Omental fat pad (tissue), 4 donors: ENCODE measurements around the gene KRTAP5-7. TPM values are rescaled to one million over a fixed set of nuclear protein-coding genes. Genes with fewer than 3 reads are reported as not detected.

Experiments
- ATAC-seq: fragments of 150-250 bp; one replicate; pipeline ENCODE4 v1.9.1; 2016; ENCODE audit warnings: mild to moderate bottlenecking, moderate library complexity; ENCODE audit not compliant: low FRiP score
- DNase-seq: peaks from one replicate; pipeline ENCODE4 v3.0.0-alpha.2; 2019; ENCODE audit warnings: low spot score
- CTCF ChIP-seq, 3 donors: fragments of 450-650 bp; IDR thresholded peaks; one replicate each; pipeline ENCODE4 v1.5.1; 2016 to 2017; ENCODE audit warnings: antibody characterized with exemption in 3 of 3, mild to moderate bottlenecking in 3 of 3, moderate library complexity in 2 of 3
- total RNA-seq, 4 donors: library from RNA; depleted of rRNA; stranded (reverse); fragments of >200 nt; gene quantifications; one replicate each; pipeline ENCODE4 v1.1.0, GENCODE V29; 2016

The KRTAP5-7 gene
- total RNA-seq, 4 donors from 2014 or later = 0.28 TPM; not detected in 3

- TF ChIP-seq CTCF (IDR thresholded peaks at IDR 0.05) = no peak
- DNase-seq (no peak), ATAC-seq (no peak)
Measured at GRCh38 chr11:71489311-71490043, 37.6 kb upstream of the KRTAP5-7 start.

- ATAC-seq (no peak), DNase-seq (no peak)
- TF ChIP-seq CTCF (IDR thresholded peaks at IDR 0.05) = no peak
Measured at GRCh38 chr11:71490044-71490730, 36.9 kb upstream of the KRTAP5-7 start.

GRCh38 chr11:71490731-71491390, 36.2 kb upstream of the KRTAP5-7 start:
- no peak for DNase-seq

GRCh38 chr11:71491531-71491930, 35.5 kb upstream of the KRTAP5-7 start:
- TF ChIP-seq CTCF (IDR thresholded peaks at IDR 0.05) = no peak
- ATAC-seq = no peak
- DNase-seq = no peak

More at GRCh38 chr11:71490731-71491390, 36.2 kb upstream of the KRTAP5-7 start:
- ATAC-seq = no peak
- no peak for TF ChIP-seq CTCF (IDR thresholded peaks at IDR 0.05)

GRCh38 chr11:71491940-71492339, 35.1 kb upstream of the KRTAP5-7 start:
- DNase-seq (no peak), ATAC-seq (no peak)
- TF ChIP-seq CTCF (IDR thresholded peaks at IDR 0.05) = no peak

- DNase-seq (no peak), ATAC-seq (no peak)
- TF ChIP-seq CTCF (IDR thresholded peaks at IDR 0.05) = no peak
Measured at GRCh38 chr11:71495286-71496230, 31.5 kb upstream of the KRTAP5-7 start.
